ENCODE data around the gene TSPAN12.
"Not testable (repeated sequence)": the region's sequence is repeated elsewhere in the genome, so short reads cannot be mapped to it uniquely, and the experiment has no call there.

TSPAN12 gene

GRCh38 chr7:120783721-120784120 is 74.2 kb downstream of the TSPAN12 start:
- no peak overlapping the region for H3K4me2 ChIP-seq (ENCODE audit: low read depth, low read length, poor library complexity, severe bottlenecking)
- TF ChIP-seq EZH2phosphoT487 (IDR thresholded peaks at IDR 0.05; ENCODE audit: borderline replicate concordance) (no peak), CTCF (conservative IDR thresholded peaks at IDR 0.05; ENCODE audit: low read length) (no peak)
- H3K27me3 ChIP-seq (ENCODE audit: insufficient read depth, low read length, poor library complexity, severe bottlenecking): no peaks in the 10 kb centered on the region
- H4K20me1 ChIP-seq (ENCODE audit: insufficient read depth, low read length, poor library complexity, severe bottlenecking): no peaks in the 10 kb centered on the region
- H3K36me3 ChIP-seq (ENCODE audit: insufficient read depth, low read length): no peaks in the 10 kb centered on the region
- no peaks in the 10 kb centered on the region for H3K9me2 ChIP-seq (replicated peaks; ENCODE audit: low read depth, low read length)
- H3K9me3 ChIP-seq (ENCODE audit: insufficient read depth, low read depth, low read length): no peaks in the 10 kb centered on the region
- H3K4me1 ChIP-seq (ENCODE audit: insufficient read depth, low read length, poor library complexity, severe bottlenecking): no peaks in the 10 kb centered on the region
- H3K79me2 ChIP-seq (ENCODE audit: insufficient read depth, low read length): no peaks in the 10 kb centered on the region
- no peak overlapping the region for H2AFZ ChIP-seq (ENCODE audit: low read length)
- no peaks in the 10 kb centered on the region for H3F3A ChIP-seq (ENCODE audit: low read depth)
- H3K9ac ChIP-seq (ENCODE audit: low read depth, low read length, poor library complexity, severe bottlenecking): no peak overlapping the region
- no peak overlapping the region for H3K4me3 ChIP-seq (ENCODE audit: low read length, poor library complexity, severe bottlenecking)

- no peaks in the 10 kb centered on the region for H3K36me3 ChIP-seq (ENCODE audit: insufficient read depth, low read length)
- no peaks in the 10 kb centered on the region for H3K4me1 ChIP-seq (ENCODE audit: insufficient read depth, low read length, poor library complexity, severe bottlenecking)
- no peak overlapping the region for H3K4me2 ChIP-seq (ENCODE audit: low read depth, low read length, poor library complexity, severe bottlenecking)
- no peak overlapping the region for H2AFZ ChIP-seq (ENCODE audit: low read length)
- TF ChIP-seq EZH2phosphoT487 (IDR thresholded peaks at IDR 0.05; ENCODE audit: borderline replicate concordance) (no peak), CTCF (conservative IDR thresholded peaks at IDR 0.05; ENCODE audit: low read length) (no peak)
- no peaks in the 10 kb centered on the region for H3K79me2 ChIP-seq (ENCODE audit: insufficient read depth, low read length)
- no peaks in the 10 kb centered on the region for H3K9me3 ChIP-seq (ENCODE audit: insufficient read depth, low read depth, low read length)
- H4K20me1 ChIP-seq (ENCODE audit: insufficient read depth, low read length, poor library complexity, severe bottlenecking): no peaks in the 10 kb centered on the region
- no peak overlapping the region for H3K9ac ChIP-seq (ENCODE audit: low read depth, low read length, poor library complexity, severe bottlenecking)
- no peak overlapping the region for H3K4me3 ChIP-seq (ENCODE audit: low read length, poor library complexity, severe bottlenecking)
- H3K27me3 ChIP-seq (ENCODE audit: insufficient read depth, low read length, poor library complexity, severe bottlenecking): no peaks in the 10 kb centered on the region
- no peaks in the 10 kb centered on the region for H3K9me2 ChIP-seq (replicated peaks; ENCODE audit: low read depth, low read length)
- H3F3A ChIP-seq (ENCODE audit: low read depth): no peaks in the 10 kb centered on the region
These were observed 74.7 kb downstream of the TSPAN12 start for GRCh38 chr7:120783273-120783672.

GRCh38 chr7:120781924-120782323 is 76.0 kb downstream of the TSPAN12 start:
- not testable (repeated sequence) for H4K20me1 ChIP-seq (ENCODE audit: insufficient read depth, low read length, poor library complexity, severe bottlenecking); H3K9ac ChIP-seq (ENCODE audit: low read depth, low read length, poor library complexity, severe bottlenecking); H3F3A ChIP-seq (ENCODE audit: low read depth); H3K4me1 ChIP-seq (ENCODE audit: insufficient read depth, low read length, poor library complexity, severe bottlenecking); H3K4me3 ChIP-seq (ENCODE audit: low read length, poor library complexity, severe bottlenecking); H3K9me2 ChIP-seq (replicated peaks; ENCODE audit: low read depth, low read length); H3K36me3 ChIP-seq (ENCODE audit: insufficient read depth, low read length); H3K4me2 ChIP-seq (ENCODE audit: low read depth, low read length, poor library complexity, severe bottlenecking); H3K9me3 ChIP-seq (ENCODE audit: insufficient read depth, low read depth, low read length); H3K27me3 ChIP-seq (ENCODE audit: insufficient read depth, low read length, poor library complexity, severe bottlenecking); H2AFZ ChIP-seq (ENCODE audit: low read length); H3K79me2 ChIP-seq (ENCODE audit: insufficient read depth, low read length)

GRCh38 chr7:120780938-120781337 is 77.0 kb downstream of the TSPAN12 start:
- H3K4me3 ChIP-seq (ENCODE audit: low read length, poor library complexity, severe bottlenecking): no peak overlapping the region
- H3K4me1 ChIP-seq (ENCODE audit: insufficient read depth, low read length, poor library complexity, severe bottlenecking): no peaks in the 10 kb centered on the region
- TF ChIP-seq EZH2phosphoT487 (IDR thresholded peaks at IDR 0.05; ENCODE audit: borderline replicate concordance) (no peak), CTCF (conservative IDR thresholded peaks at IDR 0.05; ENCODE audit: low read length) (no peak)
- no peaks in the 10 kb centered on the region for H3K27me3 ChIP-seq (ENCODE audit: insufficient read depth, low read length, poor library complexity, severe bottlenecking)
- no peak overlapping the region for H3K9ac ChIP-seq (ENCODE audit: low read depth, low read length, poor library complexity, severe bottlenecking)
- no peaks in the 10 kb centered on the region for H3K9me3 ChIP-seq (ENCODE audit: insufficient read depth, low read depth, low read length)
- no peaks in the 10 kb centered on the region for H3K9me2 ChIP-seq (replicated peaks; ENCODE audit: low read depth, low read length)
- no peaks in the 10 kb centered on the region for H3K79me2 ChIP-seq (ENCODE audit: insufficient read depth, low read length)
- no peaks in the 10 kb centered on the region for H3K36me3 ChIP-seq (ENCODE audit: insufficient read depth, low read length)
- no peaks in the 10 kb centered on the region for H3F3A ChIP-seq (ENCODE audit: low read depth)
- H2AFZ ChIP-seq (ENCODE audit: low read length): no peak overlapping the region
- H3K4me2 ChIP-seq (ENCODE audit: low read depth, low read length, poor library complexity, severe bottlenecking): no peak overlapping the region
- H4K20me1 ChIP-seq (ENCODE audit: insufficient read depth, low read length, poor library complexity, severe bottlenecking): no peaks in the 10 kb centered on the region

- H3K36me3 ChIP-seq (ENCODE audit: insufficient read depth, low read length); H3K9ac ChIP-seq (ENCODE audit: low read depth, low read length, poor library complexity, severe bottlenecking); H3K4me3 ChIP-seq (ENCODE audit: low read length, poor library complexity, severe bottlenecking); H3K79me2 ChIP-seq (ENCODE audit: insufficient read depth, low read length); H3K9me3 ChIP-seq (ENCODE audit: insufficient read depth, low read depth, low read length); H3K27me3 ChIP-seq (ENCODE audit: insufficient read depth, low read length, poor library complexity, severe bottlenecking); H3K4me1 ChIP-seq (ENCODE audit: insufficient read depth, low read length, poor library complexity, severe bottlenecking); H3K9me2 ChIP-seq (replicated peaks; ENCODE audit: low read depth, low read length); H2AFZ ChIP-seq (ENCODE audit: low read length); H4K20me1 ChIP-seq (ENCODE audit: insufficient read depth, low read length, poor library complexity, severe bottlenecking); H3F3A ChIP-seq (ENCODE audit: low read depth); H3K4me2 ChIP-seq (ENCODE audit: low read depth, low read length, poor library complexity, severe bottlenecking): not testable (repeated sequence)
These were observed 77.5 kb downstream of the TSPAN12 start for GRCh38 chr7:120780451-120780850.

Measured in Loucy (cell line).